IMR-90 (cell line): Measurements from ENCODE around the gene MYO9B. TPM values are rescaled to one million over a fixed set of nuclear protein-coding genes. Genes with fewer than 3 reads are reported as not detected.

ENCODE experiments used
- CEBPB ChIP-seq: IDR thresholded peaks from 2 replicates; pipeline ENCODE4 v1.6.1; 2012; ENCODE audit warnings: low read depth, low read length, improper control_type of control experiment
- polyA plus RNA-seq, 3 experiments: library from polyadenylated mRNA; depleted of rRNA; stranded (reverse); fragments of >200 nt; gene quantifications; 2 replicates each; pipeline ENCODE4 v1.2.3, GENCODE V29; 2012; ENCODE audit warnings: low replicate concordance in 1 of 3
- total RNA-seq: library from RNA; depleted of rRNA; stranded (reverse); fragments of >200 nt; gene quantifications from 2 replicates; pipeline ENCODE4 v1.2.3, GENCODE V29; 2012
- TF ChIP-seq, protein P1 (sequence below): fragments of 150-350 bp; IDR thresholded peaks from 2 replicates; pipeline ENCODE4 v1.6.1; 2016; ENCODE audit warnings: low read depth, mild to moderate bottlenecking, low read length, moderate library complexity, borderline replicate concordance

Gene MYO9B
- total and polyA plus RNA-seq, 2 of the 4 experiments (the other 2 are of a cell fraction), result 61.8 to 77.8 TPM

DNA sequence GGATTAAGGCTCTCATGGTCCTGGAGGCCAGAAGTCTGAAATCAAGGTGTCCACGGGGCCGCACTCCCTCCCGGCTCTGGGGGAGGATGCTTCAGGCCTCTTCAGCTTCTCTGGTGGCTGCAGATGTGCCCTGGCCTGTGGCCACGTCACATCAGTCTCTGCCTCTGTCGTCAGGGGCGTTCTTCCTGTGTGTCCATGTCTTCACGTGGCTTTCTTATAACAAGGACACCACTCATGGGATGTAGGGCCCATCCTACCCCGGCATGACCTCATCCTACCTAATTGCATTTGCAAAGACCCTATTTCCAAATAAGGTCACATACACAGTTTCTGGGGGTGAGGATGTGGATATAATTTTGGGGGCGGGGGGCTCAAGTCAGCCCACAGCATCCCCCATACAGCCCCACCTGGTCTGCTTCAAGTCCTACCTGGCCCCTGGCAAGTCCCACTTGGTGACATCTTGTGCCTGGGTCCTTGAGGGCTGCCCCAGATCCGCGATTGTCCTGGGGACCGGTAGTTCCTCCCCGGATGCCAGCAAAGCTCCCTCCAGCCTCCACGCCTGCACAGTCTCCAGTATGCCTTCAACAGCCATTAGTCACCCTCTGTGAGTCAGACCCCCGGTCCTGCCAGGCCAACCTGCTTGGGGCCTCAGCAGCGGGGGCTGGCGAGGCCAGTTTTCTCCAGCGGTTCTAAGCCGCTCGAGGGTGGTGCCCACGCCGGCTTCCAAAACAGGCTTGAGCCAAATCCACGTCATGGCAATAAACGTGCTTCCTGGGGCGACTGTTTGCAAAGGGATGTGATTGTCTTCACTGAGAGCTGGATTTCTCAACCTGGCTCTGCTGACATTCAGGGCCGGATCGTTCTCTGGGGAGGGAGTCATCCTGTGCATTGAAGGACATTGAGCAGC, 32.2 kb downstream of the MYO9B start (continued):
- peak; percentile 92 for TF ChIP-seq CEBPB
- TF ChIP-seq, protein P1, sequence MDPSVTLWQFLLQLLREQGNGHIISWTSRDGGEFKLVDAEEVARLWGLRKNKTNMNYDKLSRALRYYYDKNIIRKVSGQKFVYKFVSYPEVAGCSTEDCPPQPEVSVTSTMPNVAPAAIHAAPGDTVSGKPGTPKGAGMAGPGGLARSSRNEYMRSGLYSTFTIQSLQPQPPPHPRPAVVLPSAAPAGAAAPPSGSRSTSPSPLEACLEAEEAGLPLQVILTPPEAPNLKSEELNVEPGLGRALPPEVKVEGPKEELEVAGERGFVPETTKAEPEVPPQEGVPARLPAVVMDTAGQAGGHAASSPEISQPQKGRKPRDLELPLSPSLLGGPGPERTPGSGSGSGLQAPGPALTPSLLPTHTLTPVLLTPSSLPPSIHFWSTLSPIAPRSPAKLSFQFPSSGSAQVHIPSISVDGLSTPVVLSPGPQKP, result no peak
